ENCODE data around the gene MDGA2.

DNA sequence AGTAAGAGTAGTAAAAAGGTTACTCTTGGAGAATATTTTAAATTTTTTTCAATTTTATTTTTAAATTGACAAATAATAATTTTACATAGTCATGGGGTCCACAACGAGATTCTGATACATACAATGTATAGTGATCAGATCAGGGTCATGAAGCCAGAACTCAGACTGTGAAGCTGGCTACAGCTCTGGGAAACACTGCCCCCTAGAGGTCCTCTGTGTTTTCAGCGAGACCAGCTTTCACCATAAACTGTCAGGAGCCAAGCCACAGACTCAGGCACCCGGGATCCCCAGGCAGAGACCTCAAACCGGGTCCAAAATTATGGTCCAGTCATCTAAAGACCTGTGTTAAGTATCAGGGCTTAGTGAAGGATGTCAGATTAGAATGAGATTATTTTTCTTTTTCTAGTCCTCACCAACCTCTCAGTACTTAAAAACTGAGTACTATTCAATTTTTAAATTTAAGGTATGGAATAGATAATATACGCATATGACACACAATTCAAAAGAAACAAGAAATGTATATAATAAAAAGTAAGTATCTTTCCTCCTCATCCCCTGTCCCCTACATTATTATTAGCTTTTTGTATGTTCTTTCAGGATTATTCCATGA is 397.1 kb downstream of the MDGA2 start:
- no peak for TF ChIP-seq POLR2A (IDR thresholded peaks at IDR 0.05; ENCODE audit: control extremely low read depth in 1 of 2, low read depth in 2 of 2, low read length in 2 of 2)
- no peak for TF ChIP-seq TCF12 (IDR thresholded peaks at IDR 0.05; ENCODE audit: low read depth, low read length)
- no peak for TF ChIP-seq POU5F1 (IDR thresholded peaks at IDR 0.05; ENCODE audit: low read depth, low read length)

Data from H1 (cell line).